Measurements from ENCODE around the gene OR6B1.

OR6B1 gene

DNA sequence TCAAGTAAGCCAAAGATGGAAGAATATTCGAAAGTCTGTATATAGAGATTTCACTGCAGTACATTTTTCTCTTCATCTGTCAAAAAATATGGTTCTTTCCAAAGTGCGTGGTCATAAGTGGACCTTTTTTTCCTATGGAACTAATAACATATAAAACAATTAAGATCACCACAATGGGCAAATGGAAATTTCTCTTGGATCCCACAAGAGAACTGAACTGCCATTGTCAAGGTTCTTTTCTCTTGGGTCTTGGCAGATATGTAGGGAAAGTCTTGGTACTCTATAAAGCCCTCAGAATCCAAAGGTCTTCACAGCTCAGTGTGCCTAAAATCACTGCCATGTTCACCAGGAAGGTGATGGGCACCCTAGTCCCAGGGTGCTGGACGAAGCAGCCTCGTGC is at the start of gene OR6B1:
Gene OR6B1, plus strand, starts transcription at position 301 of the 400 bp plus-strand sequence. CDS start 3,677 bp downstream, outside the sequence.
- no peak for DNase-seq

DNA sequence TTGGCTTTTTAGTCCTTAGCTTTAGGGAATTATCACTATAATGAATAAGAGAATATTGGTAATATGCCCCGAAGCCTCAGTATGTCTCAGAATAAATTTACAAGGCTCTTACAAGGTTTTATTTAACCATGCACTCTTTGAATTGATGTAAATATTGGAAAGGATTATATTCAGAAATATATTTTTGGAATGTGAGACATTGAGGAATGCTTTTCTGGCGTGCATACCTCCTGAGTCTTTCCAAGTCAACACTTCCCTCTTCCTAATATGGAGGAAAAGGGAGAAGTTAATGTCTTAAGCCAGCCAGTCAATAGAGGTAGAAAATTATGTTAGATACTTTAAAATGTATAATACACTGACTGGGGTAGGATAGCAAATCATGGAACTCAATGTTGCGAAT is 46.7 kb upstream of the OR6B1 start:
- no peak for DNase-seq

DNA sequence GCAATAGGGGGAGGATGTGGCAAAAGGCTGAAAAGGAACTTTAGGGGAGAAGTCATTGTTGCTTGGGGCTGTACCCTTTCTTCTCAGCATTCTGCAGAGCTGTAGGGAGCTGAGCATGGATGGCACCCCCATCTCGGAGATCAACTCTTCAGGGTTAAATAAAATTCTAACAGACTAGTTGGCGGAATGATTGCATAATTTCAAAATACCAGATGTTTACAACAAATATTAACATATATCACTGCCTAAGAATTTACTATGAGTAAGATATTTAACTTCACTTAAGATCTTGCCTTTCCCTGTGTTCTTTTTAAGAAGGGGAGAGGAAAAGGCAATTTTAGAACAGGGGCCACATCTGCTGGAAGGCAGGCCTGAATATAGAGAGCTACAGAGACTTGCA is 46.0 kb upstream of the OR6B1 start:
- DNase-seq: no peak

DNA sequence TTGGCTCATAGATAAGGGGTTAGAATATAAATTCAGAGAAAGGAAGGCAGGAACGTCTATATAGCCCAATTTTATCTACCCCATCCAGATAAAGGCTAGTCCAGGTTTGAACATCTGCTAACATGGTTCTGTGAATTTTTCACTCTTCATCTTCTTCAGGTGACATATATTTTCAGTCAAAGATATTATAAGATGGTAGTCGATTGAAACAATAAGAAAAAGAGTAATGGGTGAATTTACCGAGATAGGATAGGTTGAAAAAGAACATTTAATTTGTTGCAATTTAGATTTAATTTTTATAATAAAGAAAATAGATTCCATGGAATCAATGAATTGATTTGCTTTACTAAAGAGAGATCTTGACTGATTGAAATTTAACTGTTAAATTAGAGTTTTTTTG is 45.6 kb upstream of the OR6B1 start, which contains the start of gene OR2F1:
Gene OR2F1, plus strand, starts transcription at position 301 of the 400 bp plus-strand sequence. CDS start 5,127 bp downstream, outside the sequence.
- DNase-seq: no peak

DNA sequence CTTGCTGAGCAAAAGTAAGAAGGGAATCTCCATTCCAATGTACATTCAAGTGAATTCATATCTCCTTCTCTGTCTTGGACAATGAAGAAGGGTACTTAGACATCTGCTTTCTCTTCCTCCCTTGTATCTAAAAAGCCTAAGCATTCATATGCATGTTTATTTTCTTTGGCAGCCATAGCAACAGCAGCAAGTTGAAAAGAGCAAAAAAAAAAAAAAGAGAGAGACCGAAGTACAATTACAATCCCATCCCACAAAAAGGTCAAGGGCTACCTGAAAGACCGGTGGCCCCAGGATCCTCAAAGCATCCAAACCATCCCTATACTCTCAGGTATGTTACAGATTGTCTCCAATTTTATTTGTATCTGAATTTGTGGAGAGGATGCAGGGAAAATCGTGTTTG is 41.3 kb upstream of the OR6B1 start:
- no peak for DNase-seq

DNA sequence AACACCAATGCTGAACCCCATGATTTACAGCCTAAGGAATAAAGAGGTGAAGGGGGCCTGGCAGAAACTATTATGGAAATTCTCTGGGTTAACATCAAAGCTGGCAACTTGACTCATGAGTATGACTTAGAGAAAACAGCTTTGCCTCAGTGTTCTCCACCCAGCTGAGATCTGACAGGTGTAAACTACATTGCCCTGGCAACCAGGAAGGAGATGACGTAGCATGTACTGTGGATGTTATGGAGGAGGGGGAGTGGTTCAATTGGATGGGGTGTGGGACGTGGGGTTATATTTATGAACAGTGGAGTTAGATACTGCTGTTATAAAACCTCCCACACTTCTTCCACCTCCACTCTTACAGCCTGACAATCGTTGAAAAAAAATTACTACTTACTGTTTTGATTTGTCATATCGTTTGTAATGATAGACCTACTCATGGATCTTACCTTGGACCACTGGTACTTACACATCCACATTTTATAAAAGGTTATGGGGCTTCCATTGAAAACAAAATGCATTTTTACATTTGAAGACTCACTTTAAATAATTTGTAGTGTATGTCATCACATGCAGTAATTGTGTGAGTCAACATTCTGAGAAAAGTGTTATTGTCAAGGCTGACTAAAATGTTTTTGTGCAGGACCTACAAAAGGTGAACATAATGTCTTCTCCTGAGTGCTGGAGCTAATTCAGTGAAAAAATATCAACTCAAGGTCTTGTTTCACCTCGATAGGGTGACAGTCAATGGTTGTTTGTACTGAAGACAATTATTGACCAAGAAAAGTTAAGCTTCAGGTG is 39.1 kb upstream of the OR6B1 start:
- DNase-seq: no peak

DNA sequence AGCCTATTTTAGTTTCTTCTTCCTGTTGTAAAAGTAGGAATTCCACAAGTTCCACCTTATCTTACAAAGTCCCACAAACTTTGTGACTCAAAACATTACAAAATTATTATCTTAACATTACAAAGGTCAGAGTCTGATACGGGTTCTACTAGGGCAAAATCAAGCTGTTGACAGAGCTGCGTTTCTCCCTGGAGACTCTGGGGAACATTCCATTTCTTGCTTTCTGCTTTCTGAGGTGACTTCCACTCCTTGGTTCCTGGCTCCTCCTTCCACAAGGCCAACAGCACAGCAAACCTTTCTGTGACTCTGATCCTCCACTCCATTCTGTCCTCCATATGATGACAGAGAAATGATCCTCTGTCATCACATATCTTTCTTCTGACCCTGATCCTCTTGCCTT is 34.8 kb upstream of the OR6B1 start:
- DNase-seq: no peak

DNA sequence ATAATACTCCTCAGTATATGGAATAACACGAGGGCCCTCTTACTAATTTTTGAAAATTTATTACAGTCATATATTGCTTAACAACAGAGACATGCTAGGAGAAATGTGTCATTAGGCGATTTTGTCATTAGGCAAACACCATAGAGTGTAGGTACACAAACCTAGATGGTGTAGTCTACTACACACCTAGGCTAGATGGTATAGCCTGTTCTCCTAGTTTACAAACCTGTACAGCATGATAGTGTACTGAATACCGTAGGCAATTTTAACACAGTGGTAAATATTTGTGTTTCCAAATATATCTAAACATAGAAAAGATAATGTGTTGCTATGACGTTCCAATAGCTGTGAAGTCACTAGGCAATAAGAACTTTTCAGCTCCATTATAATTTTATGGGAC is 32.7 kb upstream of the OR6B1 start:
- no peak for DNase-seq

DNA sequence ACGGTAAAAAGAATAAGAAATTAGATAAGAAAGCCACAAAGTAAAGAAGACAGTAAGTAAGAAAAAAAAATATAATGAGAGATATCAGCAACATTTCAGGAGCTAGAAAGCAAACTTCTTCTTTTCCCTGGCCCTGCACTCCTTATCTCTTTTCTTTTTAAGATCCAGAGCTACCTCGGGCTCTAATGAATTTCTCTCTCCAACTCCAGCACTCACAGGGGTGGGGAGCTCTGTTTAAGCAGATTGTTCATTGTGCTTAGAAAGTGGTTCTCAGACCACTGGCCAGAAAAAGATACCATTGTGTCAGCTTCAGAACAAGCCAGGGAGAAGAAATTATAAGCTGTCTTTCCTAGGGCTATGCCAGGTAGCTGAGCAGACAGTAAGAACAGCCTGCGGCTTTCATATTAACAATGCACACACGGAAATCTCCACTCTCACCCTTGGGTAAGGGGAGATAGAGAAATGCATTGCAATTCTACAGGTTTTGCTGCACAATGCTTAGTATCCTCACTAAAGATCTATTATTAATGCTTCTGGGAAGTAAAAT is 26.2 kb upstream of the OR6B1 start:
- DNase-seq: no peak

DNA sequence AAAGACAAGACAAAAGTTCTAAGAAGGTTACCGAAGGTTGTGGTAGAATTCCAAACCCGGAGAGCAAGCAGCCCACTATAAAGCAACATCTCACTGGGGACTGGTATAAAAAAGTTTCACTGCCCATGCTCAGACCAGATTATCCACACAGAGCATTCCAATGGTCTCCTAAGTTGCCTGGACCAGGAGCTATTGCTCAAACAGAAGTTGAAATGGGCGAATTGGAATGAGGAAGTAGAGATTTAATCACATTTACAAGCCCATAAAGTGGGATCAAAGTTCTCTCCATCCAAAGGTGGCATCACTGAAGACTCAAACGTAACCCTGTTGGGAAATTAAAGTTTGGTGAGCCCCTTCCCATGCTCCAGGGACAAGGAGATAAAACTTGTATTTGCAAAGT is 25.7 kb upstream of the OR6B1 start:
- no peak for DNase-seq

DNA sequence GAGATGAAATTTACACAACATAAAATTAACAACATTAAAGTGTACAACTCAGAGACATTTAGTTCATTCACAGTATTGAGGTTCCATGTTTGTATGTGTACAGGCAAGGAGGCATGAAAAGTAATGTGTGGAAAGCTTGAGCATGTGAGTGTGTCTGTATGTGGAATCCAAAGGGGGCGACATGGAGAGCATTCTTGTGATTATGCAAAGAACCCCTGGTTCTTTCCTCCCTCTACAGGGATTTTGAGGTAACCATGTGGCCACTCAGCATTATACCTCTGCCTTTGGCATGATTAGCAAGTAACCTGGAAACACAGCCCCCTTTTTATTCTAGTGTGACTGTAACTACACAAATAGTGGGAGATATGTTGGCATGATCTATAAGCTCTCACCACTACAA is 24.5 kb upstream of the OR6B1 start:
- DNase-seq: no peak

DNA sequence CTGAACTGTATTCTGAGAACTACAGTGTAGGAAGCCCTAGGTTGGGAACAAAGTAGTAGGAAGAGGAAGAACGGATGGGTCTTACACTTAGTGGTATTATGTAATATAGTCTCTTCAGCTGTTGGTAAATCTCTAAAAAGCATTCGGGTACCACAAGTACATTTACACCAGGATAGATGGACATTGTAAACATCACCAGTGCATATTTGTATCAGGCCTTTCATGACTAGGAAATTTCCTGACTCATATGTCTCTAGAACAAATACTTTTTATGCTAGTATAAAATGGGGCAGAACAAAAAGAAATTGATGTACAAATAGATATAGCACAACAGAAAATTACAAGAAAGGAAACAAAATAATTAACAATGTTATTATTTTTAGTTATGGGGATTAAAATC is 21.5 kb upstream of the OR6B1 start:
- no peak for DNase-seq

DNA sequence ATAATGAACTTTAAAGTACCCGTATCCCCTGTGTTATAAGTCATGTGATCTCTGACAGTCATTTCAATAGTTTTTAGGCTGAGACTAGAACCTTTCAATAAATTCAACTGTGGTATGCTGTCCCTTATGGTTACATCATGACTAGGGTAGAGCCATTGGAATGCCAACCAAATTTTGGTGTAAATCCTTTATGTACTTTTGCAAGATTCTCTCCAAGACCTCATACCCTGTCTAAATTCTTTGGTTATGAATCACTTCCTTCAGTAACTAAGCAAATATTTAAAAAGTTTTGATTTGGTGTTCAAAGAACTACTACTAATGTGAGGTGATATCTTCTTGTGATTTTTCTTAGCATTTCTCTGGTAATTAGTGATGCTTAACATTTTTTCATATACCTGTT is 20.8 kb upstream of the OR6B1 start:
- DNase-seq: no peak

DNA sequence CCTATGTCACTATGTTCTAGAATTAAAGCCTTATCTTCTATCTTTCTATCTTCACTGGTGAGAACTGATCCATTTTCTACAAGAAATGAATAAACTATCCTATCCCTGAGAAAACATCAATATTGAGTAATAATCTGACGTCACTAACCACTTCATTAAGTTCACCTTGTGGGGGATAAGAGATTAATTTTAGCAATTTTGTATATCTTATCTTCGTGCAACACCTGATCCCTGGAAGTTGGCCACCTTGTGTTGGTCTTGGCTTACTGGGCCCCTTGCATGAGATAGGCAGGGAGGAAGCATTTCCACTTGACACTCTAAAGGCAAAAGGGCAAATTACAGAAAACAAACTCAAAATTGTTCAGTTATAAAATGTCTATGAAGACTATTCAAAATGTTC is 20.1 kb upstream of the OR6B1 start:
- no peak for DNase-seq

DNA sequence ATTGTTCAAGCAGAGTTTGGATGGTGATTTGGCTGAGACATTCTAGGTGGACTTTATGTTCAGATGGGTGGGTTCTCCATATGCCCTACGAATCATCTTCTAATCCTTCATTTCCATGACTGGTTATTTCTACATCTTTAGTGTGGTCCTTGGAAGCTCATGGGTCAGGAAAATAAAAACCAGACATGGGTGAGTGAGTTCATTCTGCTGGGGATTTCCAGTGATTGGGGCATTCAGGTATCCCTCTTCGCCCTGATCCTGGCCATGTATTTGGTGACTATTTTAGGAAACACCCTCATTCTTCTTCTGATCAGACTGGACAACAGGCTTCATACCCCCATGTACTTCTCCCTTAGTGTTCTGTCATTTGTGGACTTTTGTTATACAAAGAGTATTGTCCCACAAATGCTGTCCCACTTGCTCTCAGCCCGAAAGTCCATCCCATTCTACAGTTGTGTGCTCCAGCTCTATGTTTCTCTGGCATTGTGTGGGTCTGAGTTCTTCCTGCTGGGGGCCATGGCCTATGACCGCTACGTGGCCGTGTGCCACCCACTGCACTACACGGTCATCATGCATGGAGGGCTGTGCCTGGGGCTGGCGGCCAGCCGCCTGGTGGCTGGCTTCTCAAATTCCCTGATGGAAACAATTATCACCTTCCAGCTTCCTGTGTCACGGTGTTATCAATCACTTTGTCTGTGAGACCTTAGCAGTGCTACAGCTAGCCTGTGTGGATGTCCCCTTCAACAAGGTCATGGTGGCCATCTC is 19.2 kb upstream of the OR6B1 start:
- DNase-seq: no peak

DNA sequence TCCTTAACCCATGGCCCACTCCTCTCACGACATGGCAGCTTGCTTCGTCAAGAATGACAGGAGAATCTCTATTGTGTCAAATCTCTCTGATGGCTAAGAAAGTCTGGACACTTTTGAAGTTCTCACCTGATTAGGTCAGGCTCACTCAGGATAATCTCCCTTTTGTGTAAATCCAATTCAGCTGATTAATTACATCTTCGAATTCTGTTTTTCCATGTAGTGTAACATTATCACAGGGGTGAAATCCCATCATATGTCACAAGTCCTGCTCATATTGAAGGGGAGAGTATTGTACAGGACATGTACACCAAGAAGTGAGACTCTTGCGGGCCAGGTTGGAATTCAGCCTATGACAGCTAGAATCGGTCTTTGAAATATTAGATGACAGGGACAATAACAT is 16.2 kb upstream of the OR6B1 start:
- DNase-seq: no peak

DNA sequence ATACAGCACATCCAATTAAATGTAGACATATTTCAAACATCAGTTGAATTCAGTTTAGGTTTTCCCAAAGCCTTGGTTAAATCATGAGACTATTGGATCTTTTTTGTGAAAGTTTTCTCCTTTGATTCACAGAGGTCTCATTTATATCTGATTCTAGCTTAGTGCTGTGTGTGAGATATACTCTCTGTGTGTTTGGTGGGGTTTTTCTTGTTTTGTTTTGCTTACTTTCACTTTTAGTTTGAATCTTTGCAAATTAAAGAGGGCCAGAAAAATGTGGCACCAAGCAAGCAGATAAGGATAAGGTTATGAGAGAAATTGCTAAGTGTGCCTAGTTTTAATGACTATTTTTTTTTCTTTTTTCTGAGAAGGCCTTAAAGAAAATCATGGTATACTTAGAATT is 12.6 kb upstream of the OR6B1 start:
- no peak for DNase-seq

DNA sequence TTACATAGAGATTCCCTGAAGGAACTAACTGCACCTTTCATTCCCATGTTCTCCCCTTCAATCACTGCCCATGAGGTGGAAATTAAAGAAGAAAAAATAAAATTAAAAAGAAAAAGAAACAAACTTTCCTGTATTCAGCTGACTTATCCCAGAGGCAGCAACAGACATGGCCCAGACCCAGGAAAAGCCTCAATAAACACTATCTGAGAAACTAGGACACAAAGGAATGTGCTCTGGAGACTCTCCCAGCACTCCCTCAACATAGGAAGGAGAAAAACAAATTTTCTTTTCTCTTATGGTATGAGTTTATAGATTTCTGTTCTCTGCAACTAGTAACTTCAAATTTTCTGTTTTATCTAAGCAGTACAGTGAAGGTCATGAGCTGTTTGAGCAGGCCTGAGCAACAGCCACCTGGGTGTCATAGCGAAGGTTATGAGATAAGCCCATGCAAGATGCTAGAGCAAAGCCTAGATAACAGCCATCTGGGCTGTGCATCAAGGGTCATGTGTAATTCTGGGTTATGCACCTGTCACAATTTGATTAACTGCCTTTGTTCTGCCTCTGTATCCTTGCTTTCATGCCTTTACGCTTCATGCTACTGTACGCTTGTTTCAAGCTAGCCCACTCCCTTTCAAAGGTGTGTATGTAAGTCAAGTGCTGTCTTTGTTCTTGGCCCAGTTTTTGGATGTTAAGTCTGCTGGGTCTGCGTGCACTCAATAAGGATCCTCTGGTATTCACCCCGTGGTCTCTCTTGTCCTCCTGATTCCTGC is 11.0 kb upstream of the OR6B1 start:
- DNase-seq: no peak

DNA sequence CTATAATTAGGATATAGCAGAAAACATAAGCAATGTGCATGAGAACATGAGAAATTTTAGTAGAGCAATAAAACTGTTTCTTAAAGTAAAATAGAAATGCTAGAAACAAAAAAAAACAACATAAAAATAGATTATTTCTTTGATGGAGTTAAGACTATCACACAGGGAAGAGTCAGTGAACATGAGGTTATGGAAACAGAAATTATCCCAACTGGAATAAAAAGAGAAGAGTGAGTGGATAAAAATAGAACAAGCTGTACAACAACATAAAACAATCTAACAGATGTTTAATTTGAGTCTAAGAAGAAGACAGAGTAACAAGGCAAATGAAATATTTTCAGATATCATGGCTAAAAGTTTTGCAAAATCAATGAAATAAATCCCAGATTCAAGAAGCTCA is 7.5 kb upstream of the OR6B1 start:
- DNase-seq: no peak

DNA sequence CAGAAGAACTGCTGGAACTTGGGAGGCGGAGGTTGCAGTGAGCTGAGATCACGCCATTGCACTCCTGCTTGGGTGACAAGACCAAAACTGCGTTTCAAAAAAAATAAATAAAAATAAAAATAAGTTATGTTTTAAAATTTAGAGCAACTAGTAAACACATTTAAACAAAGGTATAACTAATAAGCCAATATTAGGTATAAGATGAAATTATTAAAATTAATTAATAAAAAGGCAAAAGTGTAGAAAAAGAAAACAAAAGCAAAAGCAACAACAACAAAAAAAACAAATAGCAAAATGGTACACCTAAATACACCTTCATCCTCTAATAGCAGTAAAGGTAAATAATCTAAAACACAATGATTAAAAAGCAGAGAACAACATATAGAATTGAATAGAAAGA is 6.2 kb upstream of the OR6B1 start:
- no peak for DNase-seq

DNA sequence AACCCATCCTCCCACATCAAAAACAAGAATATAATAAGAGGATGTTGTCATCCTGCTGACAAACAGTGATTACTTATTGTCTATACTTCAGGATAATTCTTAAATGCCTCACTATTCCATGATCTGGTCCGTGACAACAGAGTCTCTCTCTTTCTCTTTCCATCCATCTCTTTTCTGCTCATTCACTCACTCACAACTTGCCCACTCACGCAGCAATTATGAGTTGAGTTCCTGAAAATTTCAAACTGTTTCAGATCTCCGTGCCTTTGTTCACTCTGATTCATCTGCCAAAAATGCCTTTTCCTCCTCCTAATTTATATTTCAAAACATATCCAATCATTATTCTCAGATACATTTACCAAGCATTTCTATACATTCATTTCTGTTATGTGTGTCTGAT is 1.4 kb downstream of the OR6B1 start:
- no peak for DNase-seq

DNA sequence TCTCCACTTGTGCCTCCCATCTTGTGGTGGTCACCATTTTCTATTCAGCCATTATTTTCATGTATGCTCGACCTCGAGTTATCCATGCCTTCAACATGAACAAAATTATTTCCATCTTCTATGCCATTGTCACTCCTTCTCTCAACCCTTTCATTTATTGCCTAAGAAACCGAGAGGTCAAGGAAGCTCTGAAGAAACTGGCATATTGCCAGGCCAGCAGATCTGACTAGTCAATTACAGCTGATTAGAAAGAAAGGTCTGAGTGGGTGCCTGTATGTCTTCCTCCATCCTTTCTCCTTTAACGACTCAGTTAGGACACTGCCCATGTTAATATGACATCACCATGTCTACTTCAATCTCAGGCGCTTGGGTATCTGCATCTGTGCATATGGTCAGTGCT is 4.6 kb downstream of the OR6B1 start:
- no peak for DNase-seq

DNA sequence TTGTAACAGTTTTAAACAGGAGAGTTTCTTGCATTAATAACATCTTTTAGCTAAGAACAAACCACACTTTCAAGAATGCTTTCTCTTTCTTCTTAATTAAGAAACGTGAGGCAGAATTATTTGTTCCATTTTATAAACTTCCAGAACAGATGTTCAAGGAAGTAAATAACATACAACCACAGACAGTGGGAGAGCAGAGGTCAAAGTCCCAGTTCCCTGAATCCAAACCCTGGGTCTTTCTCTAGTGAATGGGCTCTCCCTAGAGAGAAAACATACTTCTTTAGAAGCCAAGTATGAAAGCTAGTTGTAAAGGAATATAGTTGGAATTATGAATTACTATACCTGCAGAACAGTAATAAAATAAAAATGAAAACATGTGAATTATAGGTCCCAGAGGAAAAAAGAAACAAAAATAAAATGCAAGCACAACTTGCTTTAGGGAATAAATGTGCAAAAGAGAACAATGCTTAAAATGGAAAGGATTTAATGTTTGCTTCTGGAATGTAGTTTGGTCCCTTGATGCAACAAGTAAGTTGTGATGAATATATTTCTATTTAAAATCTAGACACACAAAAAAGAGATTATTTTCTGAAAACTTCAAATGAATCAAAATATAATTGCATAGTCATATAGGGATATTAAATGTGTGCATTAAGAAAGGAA is 6.0 kb downstream of the OR6B1 start:
- no peak for DNase-seq
